Psoas muscle (tissue), 8 donors: ENCODE measurements around the gene USP9Y. TPM values are rescaled to one million over a fixed set of nuclear protein-coding genes. Genes with fewer than 3 reads are reported as not detected.

Source experiments
- ATAC-seq, 4 donors: fragments of 200-7000 bp; cut with Tn5 transposase; one replicate each; pipeline ENCODE4 v1.9.1; 2020; ENCODE audit warnings: moderate library complexity in 3 of 4, mild to moderate bottlenecking in 2 of 4
- DNase-seq, 2 donors: peaks; one replicate each; pipeline ENCODE4 v3.0.0-alpha.2; 2020
- H3K27ac ChIP-seq: fragments of 200-600 bp; one replicate; pipeline ENCODE4 v1.8.0; 2022
- H3K27me3 ChIP-seq, 3 donors: fragments of 200-600 bp in 1 of 3; one replicate each; pipeline versions ENCODE4 v1.6.1 to v1.8.0; 2013 to 2022; ENCODE audit warnings: low read length in 2 of 3, mild to moderate bottlenecking in 2 of 3, moderate library complexity in 1 of 3; ENCODE audit not compliant: insufficient read depth in 3 of 3
- H3K36me3 ChIP-seq, 2 donors: fragments of 200-600 bp in 1 of 2; one replicate each; pipeline versions ENCODE4 v1.6.1 to v1.8.0; 2013 to 2022; ENCODE audit warnings: low read depth in 1 of 2, mild to moderate bottlenecking in 1 of 2, moderate library complexity in 1 of 2; ENCODE audit not compliant: insufficient read depth in 1 of 2
- H3K4me1 ChIP-seq: fragments of 200-600 bp; one replicate; pipeline ENCODE4 v1.8.0; 2022
- H3K4me3 ChIP-seq: fragments of 200-600 bp; one replicate; pipeline ENCODE4 v1.8.0; 2022; ENCODE audit warnings: mild to moderate bottlenecking
- H3K9me3 ChIP-seq: fragments of 200-600 bp; one replicate; pipeline ENCODE4 v1.8.0; 2022
- CTCF ChIP-seq: fragments of 200-600 bp; IDR thresholded peaks from one replicate; pipeline ENCODE4 v1.8.0; 2022; ENCODE audit warnings: antibody characterized with exemption
- WGBS, 3 donors: extraction: QIAGEN DNeasy Blood & Tissue Kit; methylation state at CpG; one replicate each; pipeline versions ENCODE4 v1.1.6 to v1.1.7; 2013; 5-methylcytosine and 5-hydroxymethylcytosine counted together
- intact Hi-C, 2 donors: fragments of 100-400 bp; cut with DNase I; formaldehyde crosslinking; loops; one replicate each; pipeline versions ENCODE4 v1.11.0 to v1.14.2; 2022
- polyA plus RNA-seq, 3 donors: library from polyadenylated mRNA; stranded (reverse); fragments of 200-250 nt; gene quantifications; one replicate each; pipeline ENCODE4 v1.2.3, GENCODE V29; 2013
- total RNA-seq, 4 donors: library from RNA; stranded (reverse); fragmentation: NEBNext Ultra II Directional in 2 of 4; extraction: Animal tissue kit (Norgen Biotek cat#: 25700) in 2 of 4; gene quantifications; one replicate each; pipeline versions ENCODE4 v1.2.1 to v1.2.4, GENCODE V29; 2021 to 2023
- donor health status: healthy with polysubstance abuse.
- donor health status: DM: no; HTN: no; CAD: no; lungs with moderate emphysema.
- donor health status: Bipolar disorder and iron deficiency.
- donor health status: healthy.
- donor health status: DM: yes; HTN: yes; CAD: no.
- donor health status: DM: no; HTN: no; CAD: no.
- donor health status: DM: no; HTN: no; CAD: no.
- donor health status: DM: yes; HTN: yes; CAD: no.

The USP9Y gene
- total and polyA plus RNA-seq, 7 donors = 3.2 to 5.5 TPM; not detected in 5

DNA sequence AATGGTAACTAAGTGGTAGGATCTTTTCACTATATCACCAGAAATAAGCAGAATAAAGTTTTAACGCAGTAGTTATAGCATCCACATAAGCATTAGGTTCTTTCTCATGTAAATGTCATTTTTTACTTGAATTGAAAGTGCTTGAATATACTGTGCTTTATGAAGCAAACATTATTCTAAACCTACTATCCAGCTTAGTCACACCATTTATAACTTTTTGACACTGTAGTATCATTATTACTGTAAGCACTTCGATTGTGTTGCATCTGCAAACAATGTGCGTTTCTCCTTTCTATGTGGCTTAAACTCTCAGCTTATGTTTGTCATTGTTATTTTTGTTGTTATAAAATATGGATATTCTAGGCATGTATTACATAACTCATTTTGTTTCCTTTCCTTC lies 132.3 kb downstream of the USP9Y start:
- ATAC-seq (no peak), DNase-seq (no peak)
- no peak for TF ChIP-seq CTCF
- H3K27ac ChIP-seq = no peak overlapping the region
- H3K4me1 ChIP-seq = no peaks in the 10 kb centered on the region
- H3K4me3 ChIP-seq = no peak overlapping the region
- no peaks in the 10 kb centered on the region for H3K9me3 ChIP-seq
- intact Hi-C loops = no loop called here
- H3K36me3 ChIP-seq = no peaks in the 10 kb centered on the region
- H3K27me3 ChIP-seq = no peaks in the 10 kb centered on the region
- 98 to 99% methylated on average over 3 of the region's 3 CpGs; no CpG with 5 or more reads in 1 of the 3 donors for WGBS, 3 donors

DNA sequence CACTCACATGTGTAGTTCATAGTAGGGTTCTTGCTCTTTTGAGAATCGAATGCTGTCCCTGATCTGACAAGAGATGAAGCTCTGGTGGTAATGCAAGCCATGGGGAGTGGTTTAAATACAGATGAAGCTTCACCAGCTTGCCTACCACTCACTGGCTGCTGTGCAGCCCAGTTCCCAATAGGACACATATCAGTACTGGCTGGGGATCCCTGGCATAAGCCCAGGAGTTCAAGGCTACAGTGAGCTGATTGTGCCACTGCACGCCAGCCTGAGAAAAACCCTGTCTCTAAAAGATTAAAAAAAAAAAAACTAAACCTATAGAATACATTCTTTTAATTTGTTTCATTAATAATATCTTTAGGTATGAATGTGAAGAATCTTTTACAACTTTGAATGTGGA lies 136.5 kb downstream of the USP9Y start:
- Histone ChIP-seq H3K27me3 (no peaks in the 10 kb centered on the region), H3K4me1 (no peaks in the 10 kb centered on the region), H3K27ac (no peak overlapping the region), H3K4me3 (no peak overlapping the region), H3K9me3 (no peaks in the 10 kb centered on the region), H3K36me3 (no peaks in the 10 kb centered on the region)
- WGBS, 3 donors = 87 to 95% methylated on average over 2 of the region's 2 CpGs; no CpG with 5 or more reads in 1 of the 3 donors
- intact Hi-C loops = no loop called here
- no peak for TF ChIP-seq CTCF
- no peak for DNase-seq
- ATAC-seq = no peak

GRCh38 chrY:12841368-12841767 lies 140.3 kb downstream of the USP9Y start:
- TF ChIP-seq CTCF = no peak

GRCh38 chrY:12846793-12847192 lies 145.8 kb downstream of the USP9Y start:
- DNase-seq (no peak), ATAC-seq (no peak)
- Histone ChIP-seq H3K4me3 (no peak overlapping the region), H3K27me3 (no peaks in the 10 kb centered on the region), H3K9me3 (no peaks in the 10 kb centered on the region), H3K4me1 (no peaks in the 10 kb centered on the region), H3K27ac (no peak overlapping the region), H3K36me3 (no peaks in the 10 kb centered on the region)
- no peak for TF ChIP-seq CTCF
- 96% methylated on average over 3 of the region's 3 CpGs; no CpG with 5 or more reads in 1 of the 3 donors for WGBS, 3 donors
- intact Hi-C loops = no loop called here

More at GRCh38 chrY:12841368-12841767, 140.3 kb downstream of the USP9Y start:
- intact Hi-C loops = no loop called here
- no peaks in the 10 kb centered on the region for H3K36me3 ChIP-seq
- H3K27ac ChIP-seq = no peak overlapping the region
- no peak overlapping the region for H3K4me3 ChIP-seq
- DNase-seq (no peak), ATAC-seq (no peak)
- no peaks in the 10 kb centered on the region for H3K9me3 ChIP-seq
- 87 to 94% methylated on average over 2 of the region's 2 CpGs; no CpG with 5 or more reads in 1 of the 3 donors for WGBS, 3 donors
- no peaks in the 10 kb centered on the region for H3K4me1 ChIP-seq
- no peaks in the 10 kb centered on the region for H3K27me3 ChIP-seq

DNA sequence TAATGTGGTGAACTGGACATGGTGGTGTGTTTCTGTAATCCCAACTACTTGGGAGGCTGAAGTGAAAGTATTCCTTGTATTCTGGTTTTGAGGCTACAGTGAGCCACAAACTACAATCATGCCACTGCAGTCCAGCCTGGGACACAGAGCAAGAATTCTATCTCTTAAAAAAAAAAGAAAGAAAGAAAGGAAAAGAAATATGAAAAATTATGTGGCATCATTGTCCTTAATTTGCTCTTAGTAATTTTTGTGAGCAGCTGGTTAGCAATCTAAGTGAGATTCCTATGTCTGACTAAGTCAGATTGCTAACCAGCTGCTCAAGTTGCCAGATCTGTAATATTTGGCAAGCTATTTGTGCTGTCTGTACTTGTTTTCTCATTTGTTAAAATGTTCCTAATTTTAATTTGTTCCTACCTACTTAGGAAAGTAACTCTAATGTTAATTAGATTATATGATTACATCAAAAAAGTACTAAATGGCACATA lies 154.8 kb downstream of the USP9Y start:
- intact Hi-C loops = no loop called here
- Histone ChIP-seq H3K36me3 (no peaks in the 10 kb centered on the region), H3K4me1 (no peaks in the 10 kb centered on the region), H3K27me3 (no peaks in the 10 kb centered on the region), H3K9me3 (no peaks in the 10 kb centered on the region), H3K27ac (no peak overlapping the region), H3K4me3 (no peak overlapping the region)
- ATAC-seq (no peak), DNase-seq (no peak)
- TF ChIP-seq CTCF = no peak
